GM12873 (cell line): Measurements from ENCODE around the gene SIX2.

Experiments
- CTCF ChIP-seq: IDR thresholded peaks from 2 replicates; pipeline ENCODE4 v1.5.1; 2012; ENCODE audit warnings: low read depth, mild to moderate bottlenecking, moderate library complexity, low read length, control low read depth; ENCODE audit not compliant: insufficient read depth; ENCODE audit errors: missing control alignments

The SIX2 gene

GRCh38 chr2:44959855-44960254 lies 49.4 kb downstream of the SIX2 start:
- no peak for TF ChIP-seq CTCF

- no peak for TF ChIP-seq CTCF
These were observed 51.5 kb downstream of the SIX2 start for GRCh38 chr2:44957656-44958327.

- no peak for TF ChIP-seq CTCF
These were observed 52.4 kb downstream of the SIX2 start for GRCh38 chr2:44956843-44957242.

GRCh38 chr2:44955593-44956392 lies 53.5 kb downstream of the SIX2 start:
- peak; percentile 91 for TF ChIP-seq CTCF
